GM23248 (cell line): ENCODE measurements around the gene TAS1R2. TPM values are rescaled to one million over a fixed set of nuclear protein-coding genes. Genes with fewer than 3 reads are reported as not detected.

ENCODE experiments used
- DNase-seq: peaks from one replicate; pipeline ENCODE4 v3.0.0-alpha.2; 2015
- H2AFZ ChIP-seq: fragments of 200-600 bp; sonication (generic); 2 replicates; pipeline ENCODE4 v1.6.1; 2016; ENCODE audit warnings: antibody characterized with exemption
- H3F3A ChIP-seq: fragments of 200-600 bp; sonication (generic); 2 replicates; pipeline ENCODE4 v1.6.1; 2016; ENCODE audit warnings: mild to moderate bottlenecking, antibody characterized with exemption, mixed run types; ENCODE audit not compliant: insufficient read depth
- H3K27ac ChIP-seq: fragments of 200-600 bp; sonication (generic); 2 replicates; pipeline ENCODE4 v1.5.1; 2016; ENCODE audit warnings: mild to moderate bottlenecking
- H3K27me3 ChIP-seq: fragments of 200-600 bp; sonication (generic); replicated peaks from 2 replicates; pipeline ENCODE4 v1.6.1; 2016; ENCODE audit warnings: mild to moderate bottlenecking; ENCODE audit not compliant: insufficient read depth
- H3K36me3 ChIP-seq: fragments of 200-600 bp; sonication (generic); 2 replicates; pipeline ENCODE4 v1.6.1; 2016; ENCODE audit warnings: low read depth, mild to moderate bottlenecking
- H3K4me1 ChIP-seq: fragments of 200-600 bp; sonication (generic); 2 replicates; pipeline ENCODE4 v1.6.1; 2016; ENCODE audit warnings: mild to moderate bottlenecking; ENCODE audit not compliant: insufficient read depth
- H3K4me2 ChIP-seq: fragments of 200-600 bp; sonication (generic); one replicate; pipeline ENCODE4 v1.6.1; 2016; ENCODE audit warnings: mild to moderate bottlenecking; ENCODE audit not compliant: unreplicated experiment
- H3K4me3 ChIP-seq: fragments of 200-600 bp; sonication (generic); 2 replicates; pipeline ENCODE4 v1.5.1; 2016; ENCODE audit warnings: mild to moderate bottlenecking
- H3K79me2 ChIP-seq: fragments of 200-600 bp; sonication (generic); 2 replicates; pipeline ENCODE4 v1.6.1; 2016; ENCODE audit warnings: mild to moderate bottlenecking; ENCODE audit not compliant: insufficient read depth
- H3K9ac ChIP-seq: fragments of 200-600 bp; sonication (generic); 2 replicates; pipeline ENCODE4 v1.6.1; 2016; ENCODE audit warnings: mild to moderate bottlenecking
- H3K9me2 ChIP-seq: fragments of 200-600 bp; sonication (generic); 2 replicates; pipeline ENCODE4 v1.6.1; 2016; ENCODE audit warnings: mixed run types, mild to moderate bottlenecking, moderate library complexity; ENCODE audit not compliant: insufficient read depth
- H3K9me3 ChIP-seq: fragments of 200-600 bp; sonication (generic); one replicate; pipeline ENCODE4 v1.6.1; 2017; ENCODE audit warnings: low read depth
- H4K20me1 ChIP-seq: fragments of 200-600 bp; sonication (generic); 2 replicates; pipeline ENCODE4 v1.6.0; 2016; ENCODE audit not compliant: insufficient read depth
- EZH2 ChIP-seq: fragments of 200-600 bp; sonication (generic); IDR thresholded peaks from 2 replicates; pipeline ENCODE4 v1.6.1; 2018; ENCODE audit warnings: antibody characterized with exemption, mild to moderate bottlenecking; ENCODE audit not compliant: insufficient read depth, poor library complexity, severe bottlenecking
- EZH2phosphoT487 ChIP-seq: fragments of 200-600 bp; sonication (generic); IDR thresholded peaks from 2 replicates; pipeline ENCODE4 v1.6.1; 2018; ENCODE audit warnings: antibody characterized with exemption, moderate library complexity, mild to moderate bottlenecking, low read depth; ENCODE audit not compliant: insufficient read depth
- WGBS, 2 experiments: methylation state at CpG; one replicate each; pipeline ENCODE4 v1.1.6; 2015 to 2017; ENCODE audit warnings: low lambda C conversion rate in 2 of 2, low coverage in 1 of 2; ENCODE audit errors: missing lambda C conversion rate in 2 of 2; 5-methylcytosine and 5-hydroxymethylcytosine counted together
- in situ Hi-C: fragments of 300-500 bp; cut with MboI; formaldehyde crosslinking; loops from 2 replicates; pipeline ENCODE4 v1.15.0; 2020
- polyA plus RNA-seq: library from polyadenylated mRNA; unstranded; fragments of >200 nt; fragmentation: Nextera tagmentation; extraction: Ambion mirVana; gene quantifications from 2 replicates; pipeline ENCODE4 v1.2.1, GENCODE V29; 2016
- total RNA-seq: library from RNA; depleted of rRNA; stranded (reverse); fragments of >200 nt; shearing (Covaris generic); gene quantifications from 2 replicates; pipeline ENCODE4 v1.2.3, GENCODE V29; 2014

TAS1R2 gene
- total and polyA plus RNA-seq, 2 experiments from 2014 or later, result not detected

- Histone ChIP-seq H3F3A (peaks cover 15% of the 10 kb centered on the region), H3K9ac (peak within 1 kb of the TSS; percentile 91), H3K4me1 (peaks cover 10% of the 10 kb centered on the region), H3K9me3 (no peaks in the 10 kb centered on the region), H3K27ac (peak within 1 kb of the TSS; percentile 83), H3K27me3 (no peaks in the 10 kb centered on the region), H4K20me1 (no peaks in the 10 kb centered on the region), H3K4me3 (peak within 1 kb of the TSS; percentile 86), H3K4me2 (peak within 1 kb of the TSS; percentile 79), H3K36me3 (no peaks in the 10 kb centered on the region), H3K9me2 (no peaks in the 10 kb centered on the region), H2AFZ (peak within 1 kb of the TSS; percentile 91), H3K79me2 (no peaks in the 10 kb centered on the region)
- 1% methylated on average over 55 of the region's 55 CpGs for WGBS, 2 experiments
- TF ChIP-seq EZH2phosphoT487, result no peak
- TF ChIP-seq EZH2, result no peak
- in situ Hi-C loops, result loop anchor here (10.0 kb wide), 1 partner anchor 172 kb away; no protein-coding TSS in a partner anchor
- peak; percentile 99 for DNase-seq
Observed at GRCh38 chr1:18902523-18903290, 43.2 kb upstream of the TAS1R2 start, which contains the start of gene ALDH4A1. ALDH4A1 (minus strand) TSS chr1:18902555; CDS start chr1:18902523, 32 bp downstream.

- TF ChIP-seq EZH2 (no peak), EZH2phosphoT487 (no peak)
- Histone ChIP-seq H3K9me2 (no peaks in the 10 kb centered on the region), H3K79me2 (no peaks in the 10 kb centered on the region), H3K27ac (peak overlapping the region; percentile 83), H3K4me1 (peaks cover 10% of the 10 kb centered on the region), H3K4me3 (peak overlapping the region; percentile 86), H3F3A (peaks cover 15% of the 10 kb centered on the region), H3K27me3 (no peaks in the 10 kb centered on the region), H3K9me3 (no peaks in the 10 kb centered on the region), H3K9ac (peak overlapping the region; percentile 91), H3K36me3 (no peaks in the 10 kb centered on the region), H3K4me2 (peak overlapping the region; percentile 79), H4K20me1 (no peaks in the 10 kb centered on the region), H2AFZ (peak overlapping the region; percentile 91)
- in situ Hi-C loops, result loop anchor here (10.0 kb wide), 1 partner anchor 173 kb away; no protein-coding TSS in a partner anchor
- WGBS, 2 experiments, result 1 to 3% methylated on average over 24 to 34 of the region's 44 CpGs
- DNase-seq, result peak; percentile 68
Observed at GRCh38 chr1:18901952-18902522, 42.6 kb upstream of the TAS1R2 start.

- Histone ChIP-seq H4K20me1 (no peaks in the 10 kb centered on the region), H3K4me3 (peak overlapping the region; percentile 86), H3K4me1 (peaks cover 10% of the 10 kb centered on the region), H2AFZ (peak overlapping the region; percentile 91), H3F3A (peaks cover 15% of the 10 kb centered on the region), H3K4me2 (peak overlapping the region; percentile 79), H3K9me3 (no peaks in the 10 kb centered on the region), H3K79me2 (no peaks in the 10 kb centered on the region), H3K27me3 (no peaks in the 10 kb centered on the region), H3K9ac (peak overlapping the region; percentile 91), H3K9me2 (no peaks in the 10 kb centered on the region), H3K27ac (no peak overlapping the region), H3K36me3 (no peaks in the 10 kb centered on the region)
- no peak for DNase-seq
- WGBS, 2 experiments, result 41 to 48% methylated on average over 9 of the region's 9 CpGs
- TF ChIP-seq EZH2phosphoT487 (no peak), EZH2 (no peak)
- in situ Hi-C loops, result loop anchor here (10.0 kb wide), 1 partner anchor 173 kb away; no protein-coding TSS in a partner anchor
Observed at GRCh38 chr1:18901147-18901951, 41.9 kb upstream of the TAS1R2 start.

GRCh38 chr1:18900303-18900841, 40.9 kb upstream of the TAS1R2 start:
- no peak for TF ChIP-seq EZH2phosphoT487
- TF ChIP-seq EZH2, result no peak
- Histone ChIP-seq H3K27ac (no peak overlapping the region), H3K4me2 (no peak overlapping the region), H3K79me2 (no peaks in the 10 kb centered on the region), H3K9ac (no peak overlapping the region), H3K27me3 (no peaks in the 10 kb centered on the region), H3K4me3 (no peak overlapping the region), H3K9me3 (no peaks in the 10 kb centered on the region), H3F3A (peaks cover 15% of the 10 kb centered on the region), H3K9me2 (no peaks in the 10 kb centered on the region), H2AFZ (no peak overlapping the region), H3K36me3 (no peaks in the 10 kb centered on the region), H3K4me1 (peaks cover 10% of the 10 kb centered on the region), H4K20me1 (no peaks in the 10 kb centered on the region)
- no peak for DNase-seq
- in situ Hi-C loops, result loop anchor here (10.0 kb wide), 1 partner anchor 174 kb away; no protein-coding TSS in a partner anchor
- 89 to 90% methylated on average over 10 of the region's 10 CpGs for WGBS, 2 experiments
